ENCODE data around the gene VIT.

DNA sequence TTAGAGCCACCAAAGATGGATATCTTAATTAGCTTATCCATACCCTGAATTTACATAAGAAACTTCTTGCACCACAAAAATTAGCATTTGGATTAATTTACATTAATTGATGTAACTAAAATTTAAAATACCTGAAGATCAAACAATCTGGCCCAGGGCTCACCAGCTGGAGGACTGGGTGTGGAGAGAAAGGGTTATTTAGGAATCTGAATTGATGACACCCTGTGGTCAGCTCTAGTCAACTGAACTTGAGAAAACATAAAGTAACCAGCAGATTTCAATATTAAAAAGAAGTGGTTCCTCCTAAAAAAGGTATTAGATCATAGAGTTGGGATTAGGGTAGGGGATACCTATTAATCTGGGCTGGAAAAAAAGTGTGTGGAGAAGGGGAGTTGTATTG, 147.3 kb downstream of the VIT start:
- TF ChIP-seq EZH2 (optimal IDR thresholded peaks at IDR 0.05; ENCODE audit: low read depth, low read length) = no peak
- TF ChIP-seq, protein P1, sequence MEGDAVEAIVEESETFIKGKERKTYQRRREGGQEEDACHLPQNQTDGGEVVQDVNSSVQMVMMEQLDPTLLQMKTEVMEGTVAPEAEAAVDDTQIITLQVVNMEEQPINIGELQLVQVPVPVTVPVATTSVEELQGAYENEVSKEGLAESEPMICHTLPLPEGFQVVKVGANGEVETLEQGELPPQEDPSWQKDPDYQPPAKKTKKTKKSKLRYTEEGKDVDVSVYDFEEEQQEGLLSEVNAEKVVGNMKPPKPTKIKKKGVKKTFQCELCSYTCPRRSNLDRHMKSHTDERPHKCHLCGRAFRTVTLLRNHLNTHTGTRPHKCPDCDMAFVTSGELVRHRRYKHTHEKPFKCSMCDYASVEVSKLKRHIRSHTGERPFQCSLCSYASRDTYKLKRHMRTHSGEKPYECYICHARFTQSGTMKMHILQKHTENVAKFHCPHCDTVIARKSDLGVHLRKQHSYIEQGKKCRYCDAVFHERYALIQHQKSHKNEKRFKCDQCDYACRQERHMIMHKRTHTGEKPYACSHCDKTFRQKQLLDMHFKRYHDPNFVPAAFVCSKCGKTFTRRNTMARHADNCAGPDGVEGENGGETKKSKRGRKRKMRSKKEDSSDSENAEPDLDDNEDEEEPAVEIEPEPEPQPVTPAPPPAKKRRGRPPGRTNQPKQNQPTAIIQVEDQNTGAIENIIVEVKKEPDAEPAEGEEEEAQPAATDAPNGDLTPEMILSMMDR (IDR thresholded peaks at IDR 0.05; ENCODE audit: low read length) = no peak
